HG02588 (cell line): ENCODE data around the gene LGALS4.
"Not testable (repeated sequence)": the region's sequence is repeated elsewhere in the genome, so short reads cannot be mapped to it uniquely, and the experiment has no call there.

Source experiments
- ATAC-seq: cut with Tn5 transposase; IDR thresholded peaks from one replicate; pipeline ENCODE4 v1.9.1; 2021; ENCODE audit warnings: mild to moderate bottlenecking, moderate library complexity; ENCODE audit not compliant: unreplicated experiment

The LGALS4 gene, protein sequence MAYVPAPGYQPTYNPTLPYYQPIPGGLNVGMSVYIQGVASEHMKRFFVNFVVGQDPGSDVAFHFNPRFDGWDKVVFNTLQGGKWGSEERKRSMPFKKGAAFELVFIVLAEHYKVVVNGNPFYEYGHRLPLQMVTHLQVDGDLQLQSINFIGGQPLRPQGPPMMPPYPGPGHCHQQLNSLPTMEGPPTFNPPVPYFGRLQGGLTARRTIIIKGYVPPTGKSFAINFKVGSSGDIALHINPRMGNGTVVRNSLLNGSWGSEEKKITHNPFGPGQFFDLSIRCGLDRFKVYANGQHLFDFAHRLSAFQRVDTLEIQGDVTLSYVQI

DNA sequence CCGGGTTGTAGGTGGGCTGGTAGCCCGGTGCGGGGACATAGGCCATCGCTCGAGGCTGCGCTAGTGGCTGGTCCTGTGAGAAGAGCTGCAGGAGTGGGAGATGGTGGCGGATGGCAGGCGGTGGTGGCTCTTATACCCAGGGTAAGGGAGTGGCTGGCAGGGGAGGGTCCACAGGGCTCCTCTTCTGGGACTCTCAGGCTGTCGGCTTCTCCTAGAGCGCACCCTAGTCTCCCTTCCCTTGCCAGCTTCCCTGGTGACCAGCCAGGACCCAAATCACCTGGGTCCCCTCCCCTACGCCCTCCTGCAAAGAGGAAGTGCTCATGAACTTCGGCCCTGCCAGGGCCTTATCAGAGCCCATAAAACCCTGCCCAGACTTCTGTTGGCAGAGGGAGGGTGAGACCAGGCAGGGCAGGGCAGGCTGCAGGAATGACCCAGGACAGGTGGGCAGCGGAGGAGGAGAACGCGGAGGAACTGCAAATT lies at the start of gene LGALS4:
Gene LGALS4 (minus strand): TSS at position 105 of the 480 bp plus-strand sequence. CDS start 59 bp downstream, at position 46.
- ATAC-seq: no peak

DNA sequence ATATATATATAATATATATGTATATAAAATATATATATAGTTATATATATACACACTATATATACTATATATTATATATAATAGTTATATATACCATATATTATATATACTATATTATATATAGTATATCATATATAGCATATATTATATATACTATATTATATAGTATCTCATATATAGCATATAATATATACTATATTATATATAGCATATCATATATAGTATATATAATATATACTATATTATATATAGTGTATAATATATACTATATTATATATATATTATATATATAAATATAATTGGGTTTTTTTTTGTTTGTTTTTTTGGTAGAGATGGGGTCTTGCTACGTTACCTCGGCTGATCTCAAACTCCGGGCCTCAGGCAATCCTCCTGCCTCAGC lies 48.6 kb upstream of the LGALS4 start:
- ATAC-seq: no peak

DNA sequence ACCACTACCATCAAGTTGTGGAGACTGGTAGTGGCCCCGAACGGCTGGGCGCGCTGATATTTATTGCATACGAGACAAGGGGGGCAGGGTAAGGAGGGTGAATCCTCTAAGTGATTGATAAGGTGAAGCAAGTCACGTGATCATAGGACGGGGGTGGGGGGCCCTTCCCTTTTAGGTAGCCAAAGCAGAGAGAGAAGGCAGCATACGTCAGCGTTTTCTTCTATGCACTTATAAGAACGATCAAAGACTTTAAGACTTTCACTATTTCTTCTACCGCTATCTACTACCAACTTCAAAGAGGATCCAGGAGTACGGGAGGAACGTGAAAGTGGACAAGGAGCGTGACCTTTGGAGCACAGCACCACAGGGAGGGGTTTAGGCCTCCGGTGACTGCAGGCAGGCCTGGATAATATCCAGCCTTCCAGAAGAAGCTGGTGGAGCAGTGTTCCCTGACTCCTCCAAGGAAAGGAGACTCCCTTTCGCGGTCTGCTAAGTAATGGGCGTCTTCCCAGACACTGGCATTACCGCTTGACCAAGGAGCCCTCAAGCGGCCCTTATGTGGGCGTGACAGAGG lies 47.0 kb upstream of the LGALS4 start:
- not testable (repeated sequence) for ATAC-seq

DNA sequence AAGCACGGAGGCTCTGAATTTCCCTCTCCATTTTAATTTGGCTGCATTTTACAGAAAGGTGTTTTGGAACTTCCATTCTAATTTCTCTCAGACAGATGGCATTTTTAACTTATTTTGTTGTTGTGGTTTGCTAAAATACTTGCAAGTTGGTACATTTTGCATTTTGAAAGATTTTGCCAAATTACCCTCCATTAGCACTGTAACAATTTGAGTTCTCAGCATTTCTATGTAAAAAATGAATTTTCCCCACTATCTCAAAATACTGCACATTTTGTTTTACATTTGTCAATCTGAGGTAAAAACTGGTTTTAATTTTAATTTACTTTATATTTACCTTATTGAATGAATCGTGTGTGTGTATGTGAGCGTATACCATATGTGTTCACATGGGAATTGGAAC lies 44.1 kb upstream of the LGALS4 start:
- no peak for ATAC-seq

DNA sequence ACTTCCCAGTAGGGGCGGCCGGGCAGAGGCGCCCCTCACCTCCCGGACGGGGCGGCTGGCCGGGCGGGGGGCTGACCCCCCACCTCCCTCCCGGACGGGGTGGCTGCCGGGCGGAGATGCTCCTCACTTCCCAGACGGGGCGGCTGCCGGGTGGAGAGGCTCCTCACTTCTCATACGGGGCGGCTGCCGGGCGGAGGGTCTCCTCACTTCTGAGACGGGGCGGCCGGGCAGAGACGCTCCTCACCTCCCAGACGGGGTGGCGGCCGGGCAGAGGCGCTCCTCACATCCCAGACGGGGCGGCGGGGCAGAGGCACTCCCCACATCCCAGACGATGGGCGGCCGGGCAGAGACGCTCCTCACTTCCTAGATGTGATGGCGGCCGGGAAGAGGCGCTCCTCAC lies 43.0 kb upstream of the LGALS4 start:
- not testable (repeated sequence) for ATAC-seq

DNA sequence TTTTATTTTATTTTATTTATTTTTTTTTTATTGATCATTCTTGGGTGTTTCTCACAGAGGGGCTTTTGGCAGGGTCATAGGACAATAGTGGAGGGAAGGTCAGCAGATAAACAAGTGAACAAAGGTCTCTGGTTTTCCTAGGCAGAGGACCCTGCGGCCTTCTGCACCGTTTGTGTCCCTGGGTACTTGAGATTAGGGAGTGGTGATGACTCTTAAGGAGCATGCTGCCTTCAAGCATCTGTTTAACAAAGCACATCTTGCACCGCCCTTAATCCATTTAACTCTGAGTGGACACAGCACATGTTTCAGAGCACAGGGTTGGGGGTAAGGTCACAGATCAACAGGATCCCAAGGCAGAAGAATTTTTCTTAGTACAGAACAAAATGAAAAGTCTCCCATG lies 42.2 kb upstream of the LGALS4 start:
- ATAC-seq: not testable (repeated sequence)

DNA sequence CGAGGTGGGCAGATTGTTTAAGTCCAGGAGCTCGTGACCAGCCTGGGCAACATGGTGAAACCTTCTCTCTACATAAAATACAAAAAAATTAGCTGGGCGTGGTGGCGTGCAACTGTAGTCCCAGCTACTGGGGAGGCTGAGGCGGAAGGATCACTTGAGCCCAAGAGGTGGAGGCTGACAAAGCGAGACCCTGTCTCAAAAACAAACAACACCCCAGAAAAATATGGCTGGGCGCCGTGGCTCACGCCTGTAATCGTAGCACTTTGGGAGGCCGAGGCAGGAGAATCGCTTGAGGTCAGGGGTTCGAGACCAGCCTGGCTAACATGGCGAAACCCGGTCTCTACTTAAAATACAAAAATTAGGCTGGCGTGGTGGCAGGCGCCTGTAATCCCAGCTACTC lies 40.5 kb upstream of the LGALS4 start:
- ATAC-seq: no peak

DNA sequence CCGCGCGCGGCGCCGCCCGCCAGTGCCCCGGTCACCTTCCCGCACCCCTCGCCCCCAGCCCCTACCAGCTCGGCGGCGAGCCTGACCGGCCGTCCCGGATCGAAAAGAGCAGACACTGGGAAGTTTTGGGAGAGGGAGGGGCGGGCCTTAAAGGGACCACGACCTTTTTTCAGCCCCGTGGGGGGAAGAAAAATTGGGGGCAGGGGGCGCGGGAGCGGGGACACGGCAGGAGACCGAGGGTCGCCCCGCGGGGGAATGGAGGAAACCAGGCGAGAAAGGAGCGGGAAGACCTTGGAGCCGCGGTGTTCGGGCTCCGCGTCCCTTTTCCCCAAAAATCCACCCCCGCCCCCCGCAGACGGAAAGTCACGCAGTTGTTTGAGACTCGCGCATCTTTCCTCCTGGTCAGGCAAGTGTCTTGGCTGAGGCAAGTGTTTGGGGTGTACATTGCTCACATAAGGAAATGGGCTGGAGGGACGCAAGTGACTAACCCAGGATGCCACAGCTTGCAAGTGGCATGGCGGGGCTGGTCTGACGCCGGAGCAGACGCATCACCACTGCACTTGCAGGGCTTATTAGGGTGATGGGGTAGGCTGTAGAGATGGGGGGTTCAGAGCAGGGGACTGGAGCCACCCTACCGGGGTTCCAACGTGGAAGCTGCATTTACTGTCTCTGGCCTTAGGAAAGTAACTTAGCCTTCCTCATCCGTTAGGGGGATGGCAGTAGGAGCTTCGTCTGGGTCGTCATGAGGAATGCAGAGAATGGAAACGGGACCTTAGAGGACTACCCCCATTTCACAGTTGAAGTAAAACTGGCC lies 39.7 kb upstream of the LGALS4 start:
- no peak for ATAC-seq

DNA sequence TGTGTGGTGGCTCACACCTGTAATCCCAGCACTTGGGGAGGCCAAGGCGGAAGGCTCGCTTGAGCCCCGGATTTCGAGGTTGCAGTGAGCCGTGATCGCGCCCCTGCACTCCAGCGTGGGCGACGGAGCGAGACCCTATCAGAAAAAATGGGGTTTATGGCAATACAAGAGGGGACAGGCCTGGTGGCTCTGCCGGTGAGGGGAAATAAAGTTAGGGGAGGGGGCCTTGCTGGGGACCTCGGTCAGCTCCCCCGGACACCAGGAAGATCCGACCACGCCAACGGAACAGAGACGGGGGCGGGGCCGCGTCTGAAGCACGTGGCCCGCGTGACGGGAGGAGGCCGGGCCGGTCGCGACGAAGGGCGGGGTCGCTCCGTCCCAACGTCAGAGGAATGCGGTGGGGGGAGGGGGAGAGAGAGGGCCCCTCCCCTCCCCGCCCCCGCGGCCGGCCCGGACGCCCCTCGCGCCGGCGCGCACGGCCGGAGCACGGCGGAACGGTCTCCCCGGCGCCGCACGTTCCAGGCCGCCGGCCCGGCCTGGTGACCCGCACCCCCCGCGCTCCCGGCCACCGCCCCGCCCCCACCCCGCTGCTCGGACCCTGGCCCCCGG lies 39.0 kb upstream of the LGALS4 start:
- ATAC-seq: peak; percentile 22

DNA sequence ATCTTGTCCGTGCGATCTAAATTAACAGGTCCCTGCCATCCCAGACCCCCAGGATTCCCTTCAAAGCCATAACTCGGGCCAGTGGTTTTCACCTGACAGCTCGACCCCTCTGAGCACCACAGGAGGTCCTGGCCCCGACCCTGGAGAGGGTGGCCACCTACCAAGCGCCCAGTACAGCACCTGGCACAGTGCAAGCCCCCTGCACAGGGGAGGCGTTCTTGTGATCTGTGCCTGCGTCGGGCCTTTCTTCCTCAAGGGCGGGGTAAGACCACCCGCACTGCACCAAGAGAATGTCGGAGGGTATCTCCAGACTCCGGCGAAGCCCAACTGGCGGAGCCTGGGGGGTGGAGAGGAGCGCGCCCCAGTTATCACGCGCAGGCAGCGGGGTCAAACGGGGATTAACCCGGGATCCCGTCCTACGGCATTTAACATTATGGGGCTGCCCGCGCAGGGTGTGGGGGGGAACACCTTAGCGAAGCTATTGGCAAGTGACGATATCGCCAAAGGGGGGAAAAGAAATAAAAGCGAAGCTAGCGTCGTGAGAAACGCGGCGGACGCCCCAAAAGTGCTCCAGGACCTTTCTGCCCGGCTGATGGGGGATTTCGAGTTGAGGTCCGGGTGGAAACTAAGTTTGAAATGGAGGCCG lies 38.4 kb upstream of the LGALS4 start:
- ATAC-seq: no peak

DNA sequence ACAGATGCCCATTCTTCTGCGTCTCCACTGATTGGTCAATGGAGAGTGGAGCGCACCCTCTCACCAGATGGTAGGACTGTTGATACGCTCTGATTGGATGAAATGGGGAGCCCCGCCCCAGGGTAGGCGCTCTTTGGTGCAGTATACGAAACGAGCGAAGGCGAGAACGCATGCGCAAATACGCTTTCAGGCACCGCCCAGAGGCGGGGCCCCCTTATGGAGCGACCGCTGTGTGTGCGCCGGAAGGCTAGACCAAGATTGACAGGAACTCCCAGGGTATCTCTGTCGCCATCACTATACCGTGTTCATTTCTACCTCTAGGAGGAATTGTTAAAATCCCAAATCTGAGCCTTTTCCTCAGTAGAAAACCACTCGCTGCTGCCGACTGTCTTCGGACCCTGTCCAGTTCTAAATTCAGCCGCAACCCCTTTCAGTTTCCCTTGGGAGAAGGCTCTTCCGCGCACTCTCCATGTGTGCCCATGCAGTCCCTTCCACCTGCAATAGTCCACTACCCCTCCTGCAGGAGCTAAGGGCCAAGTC lies 37.8 kb upstream of the LGALS4 start:
- ATAC-seq: peak; percentile 65

DNA sequence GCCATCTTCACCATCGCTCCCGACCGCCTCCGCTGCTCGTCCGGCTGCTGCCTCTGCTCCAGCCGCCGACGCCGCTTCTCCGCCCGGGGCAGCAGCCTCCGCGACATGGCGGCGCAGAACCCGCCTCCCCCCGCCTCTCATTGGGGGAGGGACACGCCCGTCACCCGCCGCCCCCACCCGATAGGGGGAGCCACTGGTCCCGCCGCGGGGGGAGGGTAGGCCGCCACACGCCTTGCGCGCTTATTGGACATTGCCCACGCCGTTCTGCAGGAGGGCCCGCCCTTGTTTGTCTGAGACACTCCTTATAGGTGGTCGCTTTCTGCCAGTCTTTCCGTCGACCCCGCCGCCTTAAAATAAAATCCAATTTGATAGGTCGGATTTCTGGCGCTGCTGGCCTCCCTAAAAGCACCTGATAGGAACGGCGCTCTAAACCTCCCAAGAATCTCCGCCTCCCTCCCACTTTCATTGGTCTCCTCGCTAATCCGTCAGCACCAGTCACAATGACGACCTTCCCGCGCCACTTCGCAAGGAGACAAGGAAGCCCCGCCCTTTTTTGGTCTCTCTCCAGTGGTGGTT lies 37.2 kb upstream of the LGALS4 start, which contains the start of gene HNRNPL:
Gene HNRNPL (minus strand): TSS at position 127 of the 576 bp plus-strand sequence. CDS start 20 bp downstream, at position 107.
- ATAC-seq: peak; percentile 43

DNA sequence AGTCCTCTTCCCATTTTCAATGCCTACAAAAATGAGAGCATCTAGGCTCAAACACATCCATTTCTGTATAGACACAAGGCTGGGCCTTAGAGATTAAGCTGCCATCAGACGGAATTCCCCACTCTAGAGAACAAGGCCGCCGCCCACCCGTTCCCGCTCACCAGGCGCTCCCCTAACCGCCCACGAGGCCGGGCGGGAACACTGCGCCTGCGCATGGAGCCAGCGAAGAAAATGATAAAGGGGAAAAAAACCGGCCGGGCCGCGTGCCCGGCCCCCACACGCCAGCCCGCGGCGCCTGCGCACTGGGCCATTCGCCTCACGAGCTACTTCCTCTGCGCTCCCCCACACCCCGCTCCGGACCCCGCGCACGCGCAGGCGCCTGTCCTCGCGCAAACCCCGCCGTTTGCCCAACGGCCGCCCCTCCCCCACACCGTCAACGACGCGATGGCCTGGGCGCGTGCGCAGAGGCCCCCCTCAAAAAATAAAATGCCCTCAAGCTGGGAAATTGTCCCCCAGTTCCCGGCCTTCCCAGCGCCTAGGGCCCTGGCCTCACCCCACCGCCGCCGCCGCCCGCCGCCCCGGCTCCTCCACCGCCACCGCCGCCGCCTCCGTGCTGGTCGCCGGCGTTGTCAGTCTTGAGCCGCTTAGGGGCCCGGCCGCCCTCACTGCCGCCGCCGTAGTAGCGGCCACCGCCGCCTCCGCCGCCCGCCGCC lies 36.6 kb upstream of the LGALS4 start:
- ATAC-seq: peak; percentile 29

DNA sequence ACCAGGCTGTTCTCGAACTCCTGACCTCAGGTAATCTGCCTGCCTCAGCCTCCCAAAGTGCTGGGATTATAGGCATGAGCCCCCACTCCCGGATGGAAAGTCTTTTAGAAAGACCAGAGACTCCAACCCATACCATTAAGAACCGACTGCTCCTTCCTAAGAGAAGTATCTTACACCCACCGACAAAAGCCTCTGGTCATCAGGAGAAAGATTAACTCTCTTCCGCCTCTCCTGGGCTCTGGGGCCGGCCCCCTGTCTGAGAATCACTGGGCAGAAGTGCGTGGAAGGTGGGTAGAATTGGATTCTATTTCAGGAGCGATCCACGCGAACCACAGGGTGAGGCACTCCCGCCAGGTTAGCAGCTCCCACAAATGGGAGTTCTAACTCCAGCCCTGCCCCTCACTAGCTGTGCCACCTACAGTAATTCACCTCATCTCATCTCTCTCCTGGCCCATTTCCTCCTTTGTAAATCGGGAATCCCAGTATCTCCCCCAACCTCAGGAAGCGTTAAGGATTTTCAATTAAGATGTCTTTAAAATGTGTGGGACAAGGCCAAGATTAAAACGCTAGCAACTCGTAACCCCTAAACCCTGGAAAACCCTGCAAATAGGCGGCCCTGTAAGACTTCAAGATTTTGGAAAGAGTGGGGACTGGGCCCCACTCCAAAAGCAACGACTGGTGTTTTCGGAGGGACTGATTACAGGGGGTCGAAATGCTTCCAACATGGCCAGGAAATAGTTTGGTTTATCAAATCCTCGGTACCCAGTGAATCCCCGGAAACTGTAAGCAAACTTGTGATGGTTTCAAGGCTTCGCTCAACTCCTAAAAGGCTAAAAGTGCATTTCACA lies 35.8 kb upstream of the LGALS4 start:
- no peak for ATAC-seq

DNA sequence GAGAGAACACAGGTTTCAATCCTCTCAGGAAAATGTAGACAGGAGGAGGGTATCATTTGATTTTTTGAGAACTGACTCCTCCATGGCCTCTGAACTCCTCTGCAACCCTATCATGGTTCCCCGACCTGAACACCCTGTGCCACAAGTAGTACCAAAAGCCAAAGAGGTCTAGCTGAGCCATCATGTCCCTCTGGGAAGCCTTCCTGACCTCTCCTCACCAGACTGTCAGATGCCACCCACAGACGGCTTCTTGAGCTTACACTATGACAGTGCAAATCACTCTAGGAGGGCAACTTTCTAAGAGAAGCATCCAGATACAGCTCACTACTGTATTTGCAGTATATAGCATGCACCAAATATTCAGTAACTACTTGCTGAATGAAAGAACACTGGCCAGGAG lies 33.4 kb upstream of the LGALS4 start:
- ATAC-seq: no peak

DNA sequence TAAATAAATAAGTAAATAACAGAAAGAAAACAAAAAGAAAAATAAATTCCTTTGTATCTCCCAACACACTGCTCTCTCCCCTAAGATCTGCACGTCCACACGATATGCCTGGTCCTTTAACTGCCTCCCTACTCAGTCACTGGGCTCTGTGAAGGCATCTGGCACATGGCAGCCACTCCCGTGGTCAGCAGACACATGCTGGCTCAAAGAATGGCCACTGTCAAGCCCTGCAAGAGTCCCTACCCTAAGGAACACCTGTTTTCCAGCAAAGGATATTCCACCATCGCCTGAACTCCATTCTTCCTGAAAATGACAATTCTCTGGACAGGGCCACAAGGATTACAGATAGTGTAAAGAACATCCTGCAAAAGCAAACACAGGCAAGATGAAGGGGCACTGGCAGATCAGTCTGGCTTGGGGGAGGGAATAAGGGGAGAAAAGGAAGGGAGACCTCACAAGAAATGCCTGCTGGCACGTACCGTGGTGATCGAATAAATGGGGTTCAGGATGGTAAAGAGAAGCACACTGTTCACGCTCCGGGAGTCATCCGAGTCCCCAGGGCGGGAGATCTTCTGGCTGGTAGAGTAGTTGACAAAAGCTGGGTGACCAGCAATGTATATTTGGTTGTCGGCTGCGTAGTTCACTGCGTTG lies 32.8 kb upstream of the LGALS4 start:
- no peak for ATAC-seq

DNA sequence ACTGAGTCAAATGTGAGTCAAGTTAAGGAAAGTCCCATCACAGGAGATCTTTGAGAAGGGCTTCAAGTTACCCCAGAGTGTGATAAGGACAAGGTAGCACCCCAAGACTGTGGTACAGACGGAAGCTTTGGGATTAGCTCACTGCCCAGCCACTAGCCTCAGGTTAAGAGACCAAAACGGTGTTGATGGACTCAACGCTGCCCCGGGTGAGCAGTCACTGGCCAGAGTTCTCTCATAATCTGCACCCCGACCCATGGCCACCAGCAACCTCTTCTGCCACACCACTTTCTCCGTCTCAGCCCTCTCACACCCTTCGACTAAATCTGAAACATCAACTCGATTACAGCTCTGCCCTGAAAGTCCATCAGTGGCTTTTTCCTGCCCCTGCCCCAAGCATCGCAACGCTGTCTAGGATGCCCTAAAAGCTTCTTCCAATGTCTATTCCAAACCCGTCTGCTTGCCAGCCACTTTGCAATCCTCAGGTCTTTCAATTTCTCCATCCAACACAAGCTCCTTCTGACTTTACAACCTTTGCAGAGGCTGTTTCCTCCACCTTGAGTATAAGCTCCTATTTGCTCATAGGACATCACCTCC lies 31.4 kb upstream of the LGALS4 start:
- no peak for ATAC-seq
